Body of pancreas (tissue), 4 donors: ENCODE measurements around the gene TAS1R3. TPM values are rescaled to one million over a fixed set of nuclear protein-coding genes. Genes with fewer than 3 reads are reported as not detected.

Experiments
- ATAC-seq: fragments of 150-250 bp; one replicate; pipeline ENCODE4 v1.9.1; 2016
- DNase-seq, 4 donors: peaks; one replicate each; pipeline ENCODE4 v3.0.0-alpha.2; 2019
- H3K27ac ChIP-seq, 4 donors: fragments of 200-600 bp; sonication (generic); 1 replicate in 3 of 4; 2 replicates in 1 of 4; pipeline versions ENCODE4 v1.5.1 to v1.6.1; 2016 to 2019; ENCODE audit warnings: mild to moderate bottlenecking in 1 of 4, mixed read lengths in 1 of 4, moderate library complexity in 1 of 4
- H3K27me3 ChIP-seq, 2 donors: fragments of 200-600 bp; sonication (generic); one replicate each; pipeline ENCODE4 v1.6.0; 2016; ENCODE audit warnings: mild to moderate bottlenecking in 1 of 2
- H3K36me3 ChIP-seq, 2 donors: fragments of 200-600 bp; sonication (generic); replicated peaks in 1 of 2; 2 replicates each; pipeline ENCODE4 v1.5.1; 2016; ENCODE audit warnings: low read depth in 2 of 2; ENCODE audit not compliant: insufficient read depth in 1 of 2
- H3K4me1 ChIP-seq: fragments of 200-600 bp; sonication (generic); one replicate; pipeline ENCODE4 v1.6.0; 2016
- H3K4me3 ChIP-seq, 2 donors: fragments of 200-600 bp; sonication (generic); 1 replicate in 1 of 2; 2 replicates in 1 of 2; pipeline ENCODE4 v1.5.1; 2016 to 2019
- H3K9me3 ChIP-seq, 3 donors: fragments of 200-600 bp; sonication (generic); 1 replicate in 2 of 3; 2 replicates in 1 of 3; pipeline ENCODE4 v1.5.1; 2016
- CTCF ChIP-seq, 7 experiments: fragments of 450-650 bp in 4 of 7; fragments of 200-600 bp in 3 of 7; sonication (generic) in 3 of 7; IDR thresholded peaks; one replicate each; pipeline ENCODE4 v1.5.1; 2016 to 2019; ENCODE audit warnings: antibody characterized with exemption in 7 of 7
- POLR2A ChIP-seq, 3 donors: fragments of 450-650 bp; IDR thresholded peaks; one replicate each; pipeline ENCODE4 v1.6.1; 2016; ENCODE audit warnings: antibody characterized with exemption in 3 of 3, mild to moderate bottlenecking in 2 of 3
- WGBS, 2 donors: methylation state at CpG; one replicate each; pipeline ENCODE4 v1.1.5; 2017; 5-methylcytosine and 5-hydroxymethylcytosine counted together
- intact Hi-C: fragments of 100-400 bp; cut with DNase I; formaldehyde crosslinking; loops from one replicate; pipeline ENCODE4 v1.15.1; 2023
- total RNA-seq, 2 donors: library from RNA; depleted of rRNA; stranded (reverse); fragments of >200 nt; gene quantifications; one replicate each; pipeline ENCODE4 v1.1.0, GENCODE V29; 2016

TAS1R3 gene
- total RNA-seq, 2 donors from 2014 or later = 0.26 TPM; not detected in 1

GRCh38 chr1:1332774-1333480 lies 1.8 kb downstream of the TAS1R3 start:
- H3K9me3 ChIP-seq = no peaks in the 10 kb centered on the region
- peaks cover 0 to 5% of the 10 kb centered on the region in 2 donors for H3K36me3 ChIP-seq
- no peak for TF ChIP-seq POLR2A (IDR thresholded peaks at IDR 0.05)
- TF ChIP-seq CTCF (IDR thresholded peaks at IDR 0.05) = no peak
- no peaks in the 10 kb centered on the region for H3K27me3 ChIP-seq
- 58 to 67% methylated on average over 17 to 29 of the region's 48 CpGs for WGBS, 2 donors
- DNase-seq = peak in 2 of 4 donors; percentile 29 to 43
- no peak for ATAC-seq
- no peak overlapping the region for H3K4me3 ChIP-seq
- intact Hi-C loops = no loop called here
- no peak overlapping the region for H3K27ac ChIP-seq
- peaks cover 10% of the 10 kb centered on the region for H3K4me1 ChIP-seq

GRCh38 chr1:1333551-1334241 lies 2.6 kb downstream of the TAS1R3 start:
- no peaks in the 10 kb centered on the region for H3K9me3 ChIP-seq
- H3K4me1 ChIP-seq = peaks cover 10% of the 10 kb centered on the region
- no peak overlapping the region for H3K27ac ChIP-seq
- ATAC-seq (no peak), DNase-seq (peak in 2 of 4 donors; percentile 57 to 62)
- intact Hi-C loops = no loop called here
- peaks cover 0 to 4% of the 10 kb centered on the region in 2 donors for H3K36me3 ChIP-seq
- H3K4me3 ChIP-seq = no peak overlapping the region
- TF ChIP-seq POLR2A (IDR thresholded peaks at IDR 0.05) (no peak), CTCF (IDR thresholded peaks at IDR 0.05) (peak in 2 of 7 experiments; percentile 3 to 6)
- H3K27me3 ChIP-seq = no peaks in the 10 kb centered on the region
- WGBS, 2 donors = 70 to 78% methylated on average over 15 to 35 of the region's 36 CpGs

- no peak overlapping the region for H3K4me3 ChIP-seq
- peaks cover 0 to 10% of the 10 kb centered on the region in 2 donors for H3K36me3 ChIP-seq
- intact Hi-C loops = no loop called here
- DNase-seq = no peak
- H3K27ac ChIP-seq = no peak overlapping the region
- no peaks in the 10 kb centered on the region for H3K27me3 ChIP-seq
- no peak for ATAC-seq
- 77 to 80% methylated on average over 1 to 9 of the region's 11 CpGs for WGBS, 2 donors
- H3K4me1 ChIP-seq = peaks cover 10% of the 10 kb centered on the region
- no peaks in the 10 kb centered on the region for H3K9me3 ChIP-seq
- TF ChIP-seq POLR2A (IDR thresholded peaks at IDR 0.05) = no peak
- no peak for TF ChIP-seq CTCF (IDR thresholded peaks at IDR 0.05)
Observed at GRCh38 chr1:1334835-1335234, 3.8 kb downstream of the TAS1R3 start.

GRCh38 chr1:1335283-1335682 lies 4.2 kb downstream of the TAS1R3 start:
- Histone ChIP-seq H3K36me3 (peaks cover 0 to 10% of the 10 kb centered on the region in 2 donors), H3K4me1 (peaks cover 10% of the 10 kb centered on the region), H3K9me3 (no peaks in the 10 kb centered on the region), H3K27me3 (no peaks in the 10 kb centered on the region), H3K27ac (no peak overlapping the region), H3K4me3 (no peak overlapping the region)
- 79 to 82% methylated on average over 12 to 16 of the region's 16 CpGs for WGBS, 2 donors
- intact Hi-C loops = no loop called here
- TF ChIP-seq CTCF (IDR thresholded peaks at IDR 0.05) = no peak
- TF ChIP-seq POLR2A (IDR thresholded peaks at IDR 0.05) = no peak
- DNase-seq = no peak
- no peak for ATAC-seq
